ENCODE measurements around the gene CLMP.

Gene CLMP

DNA sequence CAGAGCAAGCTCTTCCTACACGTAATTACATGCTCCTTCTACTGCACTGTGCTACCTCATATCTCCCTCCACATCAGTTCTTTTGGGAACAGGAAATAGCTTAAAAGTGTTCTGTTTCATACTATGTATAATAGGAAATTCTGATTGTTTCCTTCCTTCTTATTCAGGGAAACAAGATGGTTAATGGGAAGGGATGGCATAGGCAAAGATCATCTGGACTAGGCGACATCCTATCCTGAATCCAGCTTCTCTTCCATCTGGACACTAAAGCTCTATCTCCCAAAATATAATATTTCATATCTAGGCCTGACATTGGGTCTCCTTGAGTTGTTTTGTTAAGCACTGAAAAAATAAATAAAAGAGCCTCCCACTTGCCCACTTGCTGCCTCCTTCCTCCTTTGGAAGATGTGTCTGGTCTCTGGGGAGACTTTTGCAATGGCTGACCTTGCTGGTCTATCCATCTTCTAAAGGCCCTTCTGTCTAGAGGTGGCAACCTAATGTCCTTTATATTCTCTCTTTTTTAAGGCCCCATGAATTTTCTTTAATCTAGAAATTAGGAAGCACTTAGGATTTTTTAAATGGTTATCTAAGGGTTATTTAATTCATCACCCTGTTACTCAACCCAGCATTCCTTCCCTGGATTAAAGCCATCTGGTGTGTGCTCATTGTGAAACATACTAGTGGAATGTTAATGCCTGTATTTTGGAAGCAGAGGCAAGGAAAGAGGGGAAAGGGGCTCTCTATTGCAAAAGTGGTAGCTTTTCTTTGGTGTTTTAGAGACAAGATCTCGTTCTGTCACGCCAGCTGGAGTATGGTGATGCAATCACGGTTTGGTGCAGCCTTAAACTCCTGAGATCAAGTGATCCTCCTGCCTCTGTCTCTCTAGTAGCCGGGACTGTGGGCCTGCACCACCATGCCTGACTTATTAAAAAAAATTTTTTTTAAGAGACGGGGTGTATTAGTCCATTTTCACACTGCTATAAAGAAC is 20.6 kb downstream of the CLMP start:
- H3K36me3 ChIP-seq (ENCODE audit: insufficient read depth, low read length): no peaks in the 10 kb centered on the region
- peak overlapping the region; percentile 21 for H3K27ac ChIP-seq (ENCODE audit: low read depth, low read length)
- no peak overlapping the region for H3K4me3 ChIP-seq (ENCODE audit: low read depth in 1 of 2, low read length in 2 of 2)
- H3K9me3 ChIP-seq (ENCODE audit: low read length): no peaks in the 10 kb centered on the region
- peaks cover 43% of the 10 kb centered on the region for H3K4me1 ChIP-seq (ENCODE audit: insufficient read depth, low read length)
- H3K9ac ChIP-seq (ENCODE audit: low read length): no peak overlapping the region
- H3K27me3 ChIP-seq (ENCODE audit: control insufficient read depth in 1 of 2, insufficient read depth in 2 of 2, low read length in 2 of 2): no peaks in the 10 kb centered on the region

DNA sequence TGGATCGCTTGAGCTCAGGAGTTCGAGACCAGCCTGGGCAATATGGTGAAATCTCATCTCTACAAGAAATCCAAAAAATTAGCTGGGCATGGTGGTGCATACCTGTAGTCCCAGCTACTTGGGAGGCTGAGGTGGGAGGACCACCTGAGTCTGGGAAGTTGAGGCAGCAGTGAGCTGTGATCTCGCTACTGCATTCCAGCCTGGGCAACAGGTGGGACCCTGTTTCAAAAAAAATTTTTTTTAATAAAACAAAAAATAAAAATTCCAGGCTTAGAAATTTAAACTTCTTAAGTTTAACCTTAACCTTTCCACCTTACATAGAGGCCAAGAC is 21.2 kb downstream of the CLMP start:
- Histone ChIP-seq H3K27me3 (ENCODE audit: control insufficient read depth in 1 of 2, insufficient read depth in 2 of 2, low read length in 2 of 2) (no peaks in the 10 kb centered on the region), H3K4me1 (ENCODE audit: insufficient read depth, low read length) (peaks cover 45% of the 10 kb centered on the region), H3K36me3 (ENCODE audit: insufficient read depth, low read length) (no peaks in the 10 kb centered on the region), H3K9ac (ENCODE audit: low read length) (no peak overlapping the region), H3K27ac (ENCODE audit: low read depth, low read length) (peak overlapping the region; percentile 21), H3K9me3 (ENCODE audit: low read length) (no peaks in the 10 kb centered on the region), H3K4me3 (ENCODE audit: low read depth in 1 of 2, low read length in 2 of 2) (no peak overlapping the region)

DNA sequence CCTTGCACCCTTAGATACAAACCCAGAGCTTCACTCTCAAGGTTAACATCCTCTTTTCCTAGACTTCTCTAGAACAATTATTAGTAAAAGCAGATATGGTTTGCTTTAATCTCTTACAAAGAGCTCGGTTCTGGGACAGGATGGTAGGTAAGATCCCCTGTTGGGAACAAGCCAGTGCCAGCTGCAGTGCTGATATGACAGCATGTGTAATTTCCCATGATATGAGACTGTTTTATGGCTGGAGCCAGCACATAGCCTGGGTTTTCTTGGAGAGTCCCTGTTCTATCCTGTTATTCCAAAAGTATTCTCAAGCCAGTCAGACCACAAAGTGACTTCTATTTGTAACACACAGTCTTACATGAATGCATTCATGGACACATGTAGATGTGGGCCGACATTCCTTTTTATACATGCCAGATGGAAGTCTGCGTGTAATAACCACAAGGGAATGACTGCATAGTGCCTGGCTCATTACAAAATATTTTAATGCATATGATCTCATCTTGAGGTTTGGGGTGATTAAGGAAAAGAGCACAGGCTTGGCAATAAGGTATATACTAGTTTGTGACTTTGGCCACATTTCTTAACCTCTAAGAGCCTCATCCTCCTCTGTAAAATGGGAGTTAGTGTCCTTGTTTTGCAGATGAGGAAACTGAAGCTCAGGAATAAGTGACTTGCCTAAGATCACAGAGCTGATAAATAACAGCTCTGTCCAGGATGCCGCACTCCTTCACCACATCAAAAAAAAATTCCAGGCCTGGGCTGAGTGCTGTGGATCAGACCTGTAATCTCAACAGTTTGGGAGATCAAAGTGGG is 21.8 kb downstream of the CLMP start:
- H3K4me3 ChIP-seq (ENCODE audit: low read depth in 1 of 2, low read length in 2 of 2): no peak overlapping the region
- no peaks in the 10 kb centered on the region for H3K9me3 ChIP-seq (ENCODE audit: low read length)
- H3K27ac ChIP-seq (ENCODE audit: low read depth, low read length): peak overlapping the region; percentile 21
- H3K9ac ChIP-seq (ENCODE audit: low read length): no peak overlapping the region
- no peaks in the 10 kb centered on the region for H3K27me3 ChIP-seq (ENCODE audit: control insufficient read depth in 1 of 2, insufficient read depth in 2 of 2, low read length in 2 of 2)
- H3K4me1 ChIP-seq (ENCODE audit: insufficient read depth, low read length): peaks cover 51% of the 10 kb centered on the region
- no peaks in the 10 kb centered on the region for H3K36me3 ChIP-seq (ENCODE audit: insufficient read depth, low read length)

DNA sequence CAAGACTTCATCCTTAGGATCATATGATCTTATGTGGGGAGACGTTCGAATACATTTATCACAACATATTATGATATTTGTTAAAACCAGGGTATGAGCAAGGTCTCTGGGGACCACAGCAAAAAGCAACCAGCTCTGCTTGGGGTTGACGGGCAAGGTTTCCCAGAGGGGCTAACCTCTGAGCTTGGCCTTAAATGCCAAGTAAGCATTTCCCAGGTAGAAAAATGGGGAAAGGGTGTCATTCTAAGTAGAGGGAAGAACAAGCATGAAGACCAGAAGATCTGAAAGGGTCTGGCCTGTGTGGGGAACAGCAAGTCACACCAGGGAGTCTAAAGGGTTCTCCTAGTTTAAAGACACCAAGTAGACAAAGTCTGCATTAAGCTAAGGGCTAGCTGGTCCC is 24.1 kb downstream of the CLMP start:
- Histone ChIP-seq H3K27me3 (ENCODE audit: control insufficient read depth in 1 of 2, insufficient read depth in 2 of 2, low read length in 2 of 2) (no peaks in the 10 kb centered on the region), H3K36me3 (ENCODE audit: insufficient read depth, low read length) (no peaks in the 10 kb centered on the region), H3K27ac (ENCODE audit: low read depth, low read length) (no peak overlapping the region), H3K4me3 (ENCODE audit: low read depth in 1 of 2, low read length in 2 of 2) (no peak overlapping the region), H3K9me3 (ENCODE audit: low read length) (no peaks in the 10 kb centered on the region), H3K9ac (ENCODE audit: low read length) (no peak overlapping the region), H3K4me1 (ENCODE audit: insufficient read depth, low read length) (peaks cover 51% of the 10 kb centered on the region)

DNA sequence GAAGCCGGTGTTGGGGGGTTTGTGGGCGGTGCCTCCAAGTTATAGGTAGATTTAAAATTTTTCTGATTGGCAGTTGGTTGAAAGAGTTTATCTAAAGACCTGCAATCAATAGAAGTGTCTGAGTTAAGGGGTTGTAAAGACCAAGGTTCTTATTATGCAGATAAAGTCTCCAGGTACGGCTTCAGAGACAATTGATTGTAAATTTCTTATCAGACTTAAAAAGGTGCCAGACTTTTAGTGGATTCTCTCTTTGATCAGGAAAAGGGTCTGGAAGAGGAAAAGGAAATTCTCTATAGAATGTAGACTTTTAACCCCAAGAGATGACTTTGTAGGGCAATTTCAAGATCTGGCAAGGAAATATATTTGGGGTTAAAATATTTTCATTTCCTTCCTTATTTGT is 25.2 kb downstream of the CLMP start:
- no peaks in the 10 kb centered on the region for H3K27me3 ChIP-seq (ENCODE audit: control insufficient read depth in 1 of 2, insufficient read depth in 2 of 2, low read length in 2 of 2)
- no peak overlapping the region for H3K4me3 ChIP-seq (ENCODE audit: low read depth in 1 of 2, low read length in 2 of 2)
- H3K9ac ChIP-seq (ENCODE audit: low read length): no peak overlapping the region
- no peaks in the 10 kb centered on the region for H3K36me3 ChIP-seq (ENCODE audit: insufficient read depth, low read length)
- H3K4me1 ChIP-seq (ENCODE audit: insufficient read depth, low read length): peaks cover 51% of the 10 kb centered on the region
- H3K27ac ChIP-seq (ENCODE audit: low read depth, low read length): peak overlapping the region; percentile 19
- no peaks in the 10 kb centered on the region for H3K9me3 ChIP-seq (ENCODE audit: low read length)

DNA sequence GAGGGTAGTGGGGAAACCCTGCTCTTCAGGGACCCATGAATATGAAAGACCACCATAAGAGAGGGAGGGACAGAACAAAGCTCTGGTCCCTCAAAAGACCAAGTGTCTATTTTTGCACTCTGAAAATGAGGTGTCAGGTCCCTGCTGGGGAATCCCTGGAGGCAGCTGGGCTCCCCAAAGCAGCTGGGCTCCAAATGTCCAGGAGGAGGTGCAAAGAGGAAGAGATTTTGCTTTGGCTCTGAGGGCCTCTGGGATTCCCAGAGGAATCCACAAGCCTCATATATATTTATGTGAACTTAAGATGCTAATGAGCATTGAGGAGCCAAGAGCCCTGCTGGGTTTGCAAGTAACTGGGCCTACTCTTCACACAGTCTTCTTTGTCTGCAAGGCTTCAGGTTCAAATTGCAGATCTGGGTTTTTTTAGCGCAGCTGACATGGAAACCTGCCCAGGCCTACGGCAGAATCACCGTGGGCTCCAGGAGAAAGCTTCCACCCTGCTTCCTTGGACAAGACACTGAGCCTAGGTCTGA is 26.0 kb downstream of the CLMP start:
- Histone ChIP-seq H3K36me3 (ENCODE audit: insufficient read depth, low read length) (no peaks in the 10 kb centered on the region), H3K27me3 (ENCODE audit: control insufficient read depth in 1 of 2, insufficient read depth in 2 of 2, low read length in 2 of 2) (no peaks in the 10 kb centered on the region), H3K27ac (ENCODE audit: low read depth, low read length) (peak overlapping the region; percentile 19), H3K9ac (ENCODE audit: low read length) (no peak overlapping the region), H3K4me1 (ENCODE audit: insufficient read depth, low read length) (peaks cover 43% of the 10 kb centered on the region), H3K4me3 (ENCODE audit: low read depth in 1 of 2, low read length in 2 of 2) (no peak overlapping the region), H3K9me3 (ENCODE audit: low read length) (no peaks in the 10 kb centered on the region)

DNA sequence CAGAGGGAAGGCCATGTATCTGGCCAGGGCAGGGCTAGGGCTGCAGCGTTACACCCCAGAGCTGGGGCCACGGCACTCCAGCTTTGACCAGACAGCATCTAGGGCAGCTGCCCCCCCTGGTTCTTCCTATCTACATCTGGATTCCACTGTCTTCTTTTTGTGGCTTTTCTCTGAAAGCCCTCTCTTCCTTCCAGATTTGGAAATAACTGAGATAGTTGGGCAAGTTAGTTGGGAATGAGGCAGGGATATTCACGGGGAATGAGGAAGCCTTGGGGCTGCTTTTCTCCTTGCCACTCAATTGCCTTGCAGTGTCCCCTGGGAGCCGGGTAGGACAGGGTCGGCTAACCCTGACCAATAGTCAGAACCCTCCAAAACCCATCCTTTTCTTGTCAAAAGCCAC is 26.8 kb downstream of the CLMP start:
- Histone ChIP-seq H3K4me3 (ENCODE audit: low read depth in 1 of 2, low read length in 2 of 2) (no peak overlapping the region), H3K36me3 (ENCODE audit: insufficient read depth, low read length) (no peaks in the 10 kb centered on the region), H3K27ac (ENCODE audit: low read depth, low read length) (peak overlapping the region; percentile 20), H3K27me3 (ENCODE audit: control insufficient read depth in 1 of 2, insufficient read depth in 2 of 2, low read length in 2 of 2) (no peaks in the 10 kb centered on the region), H3K4me1 (ENCODE audit: insufficient read depth, low read length) (peaks cover 43% of the 10 kb centered on the region), H3K9ac (ENCODE audit: low read length) (no peak overlapping the region), H3K9me3 (ENCODE audit: low read length) (no peaks in the 10 kb centered on the region)

DNA sequence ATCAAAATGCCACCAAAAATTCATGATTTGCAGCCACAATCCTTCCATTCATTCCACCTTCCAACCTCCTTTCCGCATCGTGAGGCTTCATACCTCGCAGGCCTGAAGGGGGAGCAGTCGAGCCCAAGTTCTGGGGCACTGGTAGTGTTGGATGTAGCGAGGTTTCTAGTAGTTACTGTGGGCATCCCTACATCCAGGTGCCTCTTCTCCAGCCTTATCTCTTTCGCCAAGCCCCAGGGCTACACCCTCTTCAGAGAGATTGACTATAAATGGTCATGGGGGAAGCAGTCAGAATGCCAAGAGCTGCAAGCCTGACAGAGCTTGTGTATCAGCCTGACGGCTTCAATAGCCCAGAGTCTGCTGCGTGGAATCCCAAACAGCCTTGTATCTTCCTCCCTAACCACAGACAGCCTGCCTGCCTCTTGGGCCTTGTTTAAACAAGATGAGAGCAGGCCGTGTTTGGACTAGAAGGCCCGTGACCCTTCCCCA is 28.9 kb downstream of the CLMP start:
- H3K27me3 ChIP-seq (ENCODE audit: control insufficient read depth in 1 of 2, insufficient read depth in 2 of 2, low read length in 2 of 2): no peaks in the 10 kb centered on the region
- H3K36me3 ChIP-seq (ENCODE audit: insufficient read depth, low read length): no peaks in the 10 kb centered on the region
- no peaks in the 10 kb centered on the region for H3K9me3 ChIP-seq (ENCODE audit: low read length)
- peak overlapping the region; percentile 13 for H3K27ac ChIP-seq (ENCODE audit: low read depth, low read length)
- peak overlapping the region; percentile 16 for H3K9ac ChIP-seq (ENCODE audit: low read length)
- H3K4me3 ChIP-seq (ENCODE audit: low read depth in 1 of 2, low read length in 2 of 2): no peak overlapping the region
- peaks cover 46% of the 10 kb centered on the region for H3K4me1 ChIP-seq (ENCODE audit: insufficient read depth, low read length)

DNA sequence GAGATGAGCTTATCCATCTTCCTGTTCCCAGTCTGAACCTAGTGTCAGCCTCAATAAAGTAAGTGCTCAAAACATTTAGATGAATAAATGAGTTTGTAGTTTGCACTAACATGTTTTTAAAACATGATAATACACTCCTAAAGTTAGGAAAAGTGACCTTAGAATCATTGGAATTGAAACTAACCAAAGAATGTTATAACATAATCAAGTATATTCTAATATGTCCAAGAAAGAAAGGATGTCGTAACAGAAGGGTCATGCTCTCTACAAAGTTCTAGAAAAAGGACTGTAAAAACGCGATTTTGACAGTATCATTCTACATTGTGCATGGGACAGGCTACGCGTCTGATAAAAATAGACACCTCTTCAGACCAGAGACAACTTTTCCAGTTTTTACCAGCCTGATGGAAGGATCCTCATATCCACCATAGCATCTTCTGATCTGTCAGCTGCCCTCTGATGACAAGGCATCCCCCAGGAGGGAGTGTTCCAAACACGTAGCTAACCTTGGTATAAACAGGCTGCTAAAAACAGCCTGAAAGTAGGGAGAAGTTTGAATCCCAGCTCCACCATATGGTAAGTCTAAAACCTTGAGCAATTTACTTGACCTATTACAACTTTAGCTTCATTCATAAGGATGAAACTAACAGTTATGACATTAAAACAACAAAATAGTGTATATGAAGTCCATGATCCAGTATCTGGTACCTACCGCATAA is 30.2 kb downstream of the CLMP start:
- Histone ChIP-seq H3K27ac (ENCODE audit: low read depth, low read length) (no peak overlapping the region), H3K27me3 (ENCODE audit: control insufficient read depth in 1 of 2, insufficient read depth in 2 of 2, low read length in 2 of 2) (no peaks in the 10 kb centered on the region), H3K36me3 (ENCODE audit: insufficient read depth, low read length) (no peaks in the 10 kb centered on the region), H3K4me3 (ENCODE audit: low read depth in 1 of 2, low read length in 2 of 2) (no peak overlapping the region), H3K9me3 (ENCODE audit: low read length) (no peaks in the 10 kb centered on the region), H3K4me1 (ENCODE audit: insufficient read depth, low read length) (peaks cover 46% of the 10 kb centered on the region), H3K9ac (ENCODE audit: low read length) (no peak overlapping the region)

DNA sequence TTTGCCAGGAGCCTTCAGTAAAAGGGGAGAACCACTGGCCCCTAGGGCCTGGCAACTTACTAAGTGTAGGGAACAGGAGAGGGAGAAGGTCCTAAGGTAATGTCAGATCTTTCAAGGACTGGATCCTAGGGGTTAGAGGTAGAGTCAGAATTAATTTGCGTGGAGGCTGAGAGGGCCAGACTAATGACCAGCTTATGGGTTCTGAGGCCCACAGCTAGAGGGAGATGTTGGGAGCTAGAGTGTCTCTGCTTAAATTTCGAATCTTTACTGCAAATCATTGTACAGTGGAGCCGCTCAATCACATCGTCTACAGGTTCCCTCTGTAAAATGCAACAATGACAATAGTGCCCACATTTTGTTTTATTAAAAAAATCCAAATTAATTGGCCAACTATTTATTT is 31.4 kb downstream of the CLMP start:
- Histone ChIP-seq H3K4me3 (ENCODE audit: low read depth in 1 of 2, low read length in 2 of 2) (no peak overlapping the region), H3K27ac (ENCODE audit: low read depth, low read length) (no peak overlapping the region), H3K4me1 (ENCODE audit: insufficient read depth, low read length) (peaks cover 45% of the 10 kb centered on the region), H3K9ac (ENCODE audit: low read length) (no peak overlapping the region), H3K9me3 (ENCODE audit: low read length) (no peaks in the 10 kb centered on the region), H3K36me3 (ENCODE audit: insufficient read depth, low read length) (no peaks in the 10 kb centered on the region), H3K27me3 (ENCODE audit: control insufficient read depth in 1 of 2, insufficient read depth in 2 of 2, low read length in 2 of 2) (no peaks in the 10 kb centered on the region)
